Adrenal gland (tissue), 5 donors: ENCODE measurements around the gene DDAH2.

Experiments used
- CTCF ChIP-seq, 6 experiments: fragments of 450-650 bp in 4 of 6; fragments of 200-600 bp in 2 of 6; sonication (generic) in 1 of 6; IDR thresholded peaks; 1 replicate in 5 of 6; 2 replicates in 1 of 6; pipeline versions ENCODE4 v1.5.1 to v1.8.0; 2016 to 2021; ENCODE audit warnings: antibody characterized with exemption in 6 of 6, mild to moderate bottlenecking in 2 of 6, moderate library complexity in 1 of 6
- POLR2A ChIP-seq, 2 donors: fragments of 450-650 bp; IDR thresholded peaks; one replicate each; pipeline ENCODE4 v1.6.1; 2017; ENCODE audit warnings: antibody characterized with exemption in 2 of 2, mild to moderate bottlenecking in 2 of 2, moderate library complexity in 1 of 2
- donor health status: DM: no; HTN: no; CAD: no.

DNA sequence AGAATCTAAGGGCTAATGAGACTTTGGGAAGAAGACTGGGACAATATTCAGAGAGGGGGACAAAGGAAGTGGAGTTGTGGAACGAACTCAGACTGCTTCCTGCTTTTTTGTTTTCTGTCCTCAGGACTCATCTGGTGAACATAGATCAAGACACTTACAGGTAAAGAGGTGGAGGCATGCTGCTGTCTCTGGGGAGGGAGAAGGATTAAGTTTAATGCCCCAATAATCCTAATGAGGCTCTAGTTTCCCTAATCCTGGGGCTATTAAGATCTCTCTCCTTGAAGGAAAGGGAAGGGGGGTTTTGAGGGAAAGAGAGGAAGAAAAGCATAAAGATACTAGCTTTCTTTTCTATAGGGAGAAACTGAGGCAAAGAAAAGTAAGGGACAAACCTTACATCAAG is 15.3 kb upstream of the DDAH2 start:
- TF ChIP-seq CTCF (IDR thresholded peaks at IDR 0.05) (no peak), POLR2A (IDR thresholded peaks at IDR 0.05) (no peak)
